GM18499 (cell line): ENCODE data around the gene PDE4D.
"Not testable (repeated sequence)": the region's sequence is repeated elsewhere in the genome, so short reads cannot be mapped to it uniquely, and the experiment has no call there.

Experiments used
- ATAC-seq: cut with Tn5 transposase; IDR thresholded peaks from one replicate; pipeline ENCODE4 v1.9.1; 2021; ENCODE audit warnings: moderate number of reproducible peaks; ENCODE audit not compliant: insufficient read depth, unreplicated experiment

Gene PDE4D

GRCh38 chr5:59496524-59497134, 396.9 kb downstream of the PDE4D start:
- ATAC-seq: no peak

GRCh38 chr5:59491945-59492344, 401.6 kb downstream of the PDE4D start:
- no peak for ATAC-seq

DNA sequence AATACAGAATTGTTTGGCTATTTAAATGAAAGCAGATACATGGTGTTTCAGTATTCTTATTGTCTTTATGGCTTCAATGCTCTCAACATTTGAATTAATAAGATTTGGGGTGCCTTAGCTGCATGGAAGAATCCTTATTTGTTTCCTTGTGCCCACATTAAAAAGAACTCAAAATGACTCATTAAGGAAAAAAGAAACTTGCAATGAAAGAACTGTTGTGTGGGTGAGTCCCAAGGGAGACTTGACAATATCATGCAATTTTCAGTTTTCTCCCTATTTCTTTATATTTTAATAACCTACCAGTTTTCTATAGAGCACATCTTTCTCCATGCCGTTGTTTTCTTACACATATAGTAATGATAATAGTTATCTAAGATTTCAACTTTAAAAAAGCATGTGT, 404.0 kb downstream of the PDE4D start:
- ATAC-seq: no peak

GRCh38 chr5:59487772-59488729, 405.5 kb downstream of the PDE4D start:
- no peak for ATAC-seq

DNA sequence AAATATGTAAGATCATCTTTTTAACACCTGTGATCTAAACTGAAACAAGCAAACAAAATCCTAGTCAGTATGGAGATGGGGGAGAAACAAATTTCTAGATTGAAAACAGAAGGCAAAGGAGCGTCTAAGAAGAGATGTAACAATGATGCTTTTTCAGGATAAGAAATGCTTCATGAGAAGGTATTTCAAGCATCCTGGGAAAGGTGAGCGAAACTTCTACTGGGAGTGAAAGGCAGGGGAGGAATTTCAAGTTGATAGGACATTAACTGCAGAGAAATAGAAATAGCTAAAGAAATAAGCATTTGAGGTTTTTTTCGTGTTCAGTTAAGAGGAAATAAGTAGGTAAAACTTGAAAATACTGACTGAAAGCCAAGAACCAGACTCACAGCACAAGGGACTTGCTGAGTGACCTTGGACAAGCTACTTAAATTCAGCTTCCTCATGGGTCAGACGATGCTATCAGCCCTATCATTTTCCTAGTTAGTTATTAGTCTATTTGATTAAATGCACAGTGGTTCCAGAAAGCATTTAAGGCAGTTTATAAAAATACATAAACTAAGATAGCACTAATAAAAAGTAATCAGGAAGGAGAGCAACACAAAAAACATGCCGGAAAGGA, 406.3 kb downstream of the PDE4D start:
- no peak for ATAC-seq

- ATAC-seq: no peak
Measured at GRCh38 chr5:59486508-59486907, 407.0 kb downstream of the PDE4D start.

DNA sequence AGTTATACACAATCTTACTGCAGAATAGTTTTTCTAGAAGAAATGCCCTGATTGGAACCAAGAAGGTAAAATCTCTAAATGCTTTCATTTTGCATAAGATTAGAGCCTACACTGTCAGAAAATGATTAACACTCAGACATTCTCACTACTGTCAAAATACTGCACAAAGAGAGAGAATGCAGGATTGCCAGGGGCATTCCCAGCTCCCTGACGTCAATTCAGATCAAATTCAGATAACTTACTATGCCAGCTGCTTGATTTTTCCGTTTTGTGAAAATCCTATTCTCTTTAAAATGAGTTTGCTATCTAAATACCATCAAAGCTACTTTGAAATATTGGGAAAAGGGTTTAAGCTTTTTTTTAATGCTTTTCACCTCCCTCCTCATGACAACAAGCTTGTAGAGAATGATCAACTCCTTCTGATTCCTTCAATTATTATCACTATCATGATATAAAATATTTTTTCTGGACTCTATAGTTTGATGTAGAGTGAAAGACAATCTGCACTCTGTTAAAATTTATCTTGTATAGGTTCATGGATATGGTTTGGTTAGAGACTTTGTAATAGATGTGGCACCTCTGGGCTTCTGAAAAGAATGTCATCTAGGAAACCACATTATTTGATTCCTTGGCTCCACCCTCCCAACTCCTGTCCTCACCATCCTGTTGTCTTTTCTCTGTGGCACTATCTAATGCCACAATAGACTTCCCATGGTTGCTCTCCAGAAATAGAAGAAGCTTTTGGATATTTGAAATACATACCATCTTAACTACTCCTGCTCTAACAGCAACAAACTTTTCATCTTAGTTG, 407.7 kb downstream of the PDE4D start:
- no peak for ATAC-seq

DNA sequence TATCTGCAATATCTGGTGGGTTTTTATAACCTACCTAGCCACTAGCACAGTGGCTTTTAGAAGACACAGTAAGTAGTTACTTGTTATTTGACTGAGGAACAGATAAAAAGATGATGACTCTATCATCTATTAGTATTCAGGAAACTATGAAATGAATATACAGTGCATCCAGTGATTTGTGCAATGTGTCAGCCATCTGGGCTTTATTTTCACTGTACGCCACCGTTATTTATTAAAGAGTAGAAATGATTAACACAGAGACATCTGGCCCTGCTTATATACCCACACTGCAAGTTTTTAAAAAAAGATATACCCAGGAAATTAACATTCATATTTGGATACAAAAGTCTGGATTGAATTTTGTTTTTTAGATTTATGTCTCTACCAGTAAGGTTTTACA, 408.4 kb downstream of the PDE4D start:
- ATAC-seq: no peak

- ATAC-seq: no peak
Measured at GRCh38 chr5:59484618-59485017, 408.9 kb downstream of the PDE4D start.

DNA sequence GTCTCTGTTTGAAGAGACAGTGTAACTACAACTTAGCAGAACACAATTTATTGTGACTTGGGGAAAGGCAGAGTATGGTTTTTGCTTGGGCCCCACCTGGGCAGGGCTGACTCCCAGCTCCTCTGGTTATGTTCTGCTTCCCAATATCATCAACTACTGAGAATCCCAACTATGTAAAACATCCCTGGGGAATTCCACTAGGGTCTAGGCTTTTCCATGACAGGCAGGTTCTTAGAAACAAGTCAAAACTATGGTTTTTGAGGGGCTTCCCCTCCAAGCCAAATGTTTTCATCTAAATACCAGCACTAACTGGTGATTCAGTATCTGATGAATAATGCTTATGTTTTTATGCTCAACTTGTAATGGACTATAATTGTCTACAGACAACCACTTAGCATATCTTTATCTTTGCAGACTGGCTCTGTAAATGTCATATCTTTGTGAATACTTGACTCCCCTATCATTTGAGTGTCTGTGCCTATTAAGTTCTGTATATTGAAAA, 409.5 kb downstream of the PDE4D start:
- no peak for ATAC-seq

DNA sequence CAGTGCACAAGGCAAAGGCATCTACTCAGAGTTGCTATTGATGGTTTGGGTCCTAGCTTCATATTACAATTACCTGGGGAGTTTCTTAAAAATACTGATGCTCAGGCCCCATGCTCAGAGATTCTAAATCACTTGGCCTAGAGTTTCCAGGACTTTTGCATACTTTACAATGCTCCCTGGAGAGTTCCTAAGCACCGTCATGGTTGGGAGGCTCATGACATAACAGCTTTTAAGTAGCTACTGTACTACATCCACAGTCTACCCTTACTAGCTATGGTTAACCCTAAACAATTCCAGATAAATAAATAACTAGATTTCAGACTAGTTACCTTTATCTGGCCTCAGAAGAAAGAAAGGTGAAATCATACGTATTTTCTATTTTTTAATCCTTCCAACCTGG, 414.4 kb downstream of the PDE4D start:
- no peak for ATAC-seq

- ATAC-seq: no peak
Measured at GRCh38 chr5:59474324-59474723, 419.2 kb downstream of the PDE4D start.

DNA sequence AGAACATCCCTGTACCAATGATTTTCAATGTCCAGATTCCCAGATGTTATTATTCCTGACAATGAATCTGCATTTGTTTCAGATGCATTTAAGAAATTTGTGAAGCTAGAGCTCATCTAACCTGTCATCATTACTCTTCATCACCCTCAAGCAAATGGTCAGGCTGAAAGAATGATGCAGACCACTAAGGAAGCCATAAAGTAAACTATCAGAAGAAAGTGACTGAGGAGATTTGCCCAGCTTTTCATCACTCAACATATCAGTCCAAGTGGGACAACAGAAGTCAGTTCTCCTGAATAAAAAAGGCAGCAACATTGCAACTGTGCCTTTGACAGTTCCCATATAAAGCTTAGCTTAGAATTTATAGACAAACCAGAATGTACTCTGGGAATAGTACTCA, 419.9 kb downstream of the PDE4D start:
- no peak for ATAC-seq

- no peak for ATAC-seq
Measured at GRCh38 chr5:59471463-59471862, 422.1 kb downstream of the PDE4D start.

GRCh38 chr5:59467969-59468368, 425.6 kb downstream of the PDE4D start:
- ATAC-seq: no peak

DNA sequence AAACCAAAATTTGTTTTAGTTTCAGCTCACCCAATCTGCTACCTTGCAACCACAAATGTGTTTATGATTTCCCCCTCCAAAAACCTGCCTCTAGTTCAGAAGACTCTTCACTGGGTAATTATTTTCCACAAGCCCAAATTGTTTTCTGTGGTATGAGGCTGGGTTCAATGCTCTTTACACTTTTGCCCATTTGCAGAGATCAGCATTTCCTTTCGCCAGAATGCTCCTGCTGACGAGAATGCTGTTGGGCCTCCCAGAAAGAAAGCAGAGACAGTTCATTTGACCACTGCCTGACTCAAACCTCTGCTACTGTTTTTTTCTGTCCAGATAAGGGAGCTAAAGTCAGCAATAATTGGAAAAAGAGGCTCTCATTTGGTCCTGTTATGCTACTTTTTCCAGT, 427.3 kb downstream of the PDE4D start:
- ATAC-seq: no peak

- ATAC-seq: no peak
Measured at GRCh38 chr5:59464969-59465368, 428.6 kb downstream of the PDE4D start.

DNA sequence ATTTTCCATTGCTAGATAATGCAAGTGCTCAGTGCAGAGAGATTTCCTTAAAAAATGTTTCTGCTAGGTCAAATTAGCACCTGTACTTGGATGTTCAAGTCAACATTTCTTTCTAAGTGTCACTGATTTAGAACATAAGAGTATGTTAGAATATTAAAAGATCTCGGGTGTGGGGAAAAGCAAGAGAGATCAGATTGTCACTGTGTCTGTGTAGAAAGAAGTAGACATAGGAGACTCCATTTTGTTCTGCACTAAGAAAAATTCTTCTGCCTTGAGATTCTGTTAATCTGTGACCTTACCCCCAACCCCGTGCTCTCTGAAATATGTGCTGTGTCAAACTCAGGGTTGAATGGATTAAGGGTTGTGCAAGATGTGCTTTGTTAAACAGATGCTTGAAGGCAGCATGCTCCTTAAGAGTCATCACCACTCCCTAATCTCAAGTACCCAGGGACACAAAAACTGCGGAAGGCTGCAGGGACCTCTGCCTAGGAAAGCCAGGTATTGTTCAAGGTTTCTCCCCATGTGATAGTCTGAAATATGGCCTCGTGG, 429.8 kb downstream of the PDE4D start:
- ATAC-seq: not testable (repeated sequence)

DNA sequence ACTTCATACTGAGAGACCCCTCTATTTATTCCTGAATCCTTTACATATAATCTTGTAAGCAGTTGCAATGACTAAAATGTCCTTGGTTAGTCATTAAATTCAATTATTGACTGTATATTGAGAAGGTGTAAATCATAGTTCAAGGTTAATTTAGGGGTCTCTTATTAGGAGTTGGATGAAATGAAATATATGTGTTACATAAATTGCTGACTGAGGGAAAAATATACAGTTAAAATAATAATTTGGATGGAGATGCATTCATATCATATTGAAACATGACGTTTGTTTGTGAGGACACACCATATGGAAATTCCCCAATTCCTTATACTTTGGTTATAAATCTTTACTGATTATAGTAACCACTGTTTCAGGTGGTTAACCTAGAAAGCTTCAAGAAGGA, 430.6 kb downstream of the PDE4D start:
- ATAC-seq: no peak
